Mucosa of descending colon (tissue), 3 donors: ENCODE measurements around the gene KRTDAP. TPM values are rescaled to one million over a fixed set of nuclear protein-coding genes. Genes with fewer than 3 reads are reported as not detected.

Experiments used
- ATAC-seq: fragments of 200-7000 bp; cut with Tn5 transposase; one replicate; pipeline ENCODE4 v1.9.1; 2020; ENCODE audit warnings: mild to moderate bottlenecking, moderate library complexity
- DNase-seq, 3 donors: peaks; one replicate each; pipeline ENCODE4 v3.0.0-alpha.2; 2020
- H3K36me3 ChIP-seq: fragments of 200-600 bp; one replicate; pipeline ENCODE4 v1.8.0; 2021; ENCODE audit warnings: low read depth, mild to moderate bottlenecking
- H3K4me1 ChIP-seq: fragments of 200-600 bp; one replicate; pipeline ENCODE4 v1.8.0; 2021; ENCODE audit warnings: low read depth, mild to moderate bottlenecking
- H3K4me3 ChIP-seq: fragments of 200-600 bp; one replicate; pipeline ENCODE4 v1.8.0; 2021; ENCODE audit warnings: mild to moderate bottlenecking
- H3K9me3 ChIP-seq: fragments of 200-600 bp; one replicate; pipeline ENCODE4 v1.8.0; 2021; ENCODE audit warnings: mild to moderate bottlenecking
- CTCF ChIP-seq: fragments of 200-600 bp; IDR thresholded peaks from one replicate; pipeline ENCODE4 v1.8.0; 2022; ENCODE audit warnings: antibody characterized with exemption, mild to moderate bottlenecking
- intact Hi-C, 2 donors: fragments of 100-400 bp; cut with DNase I in 1 of 2; cut with micrococcal nuclease in 1 of 2; formaldehyde crosslinking; loops; one replicate each; pipeline versions ENCODE4 v1.11.0 to v1.11.1; 2022; cut with DNase I, micrococcal nuclease
- total RNA-seq, 3 donors: library from RNA; stranded (reverse); fragmentation: NEBNext Ultra II Directional in 2 of 3; extraction: Animal tissue kit (Norgen Biotek cat#: 25700) in 2 of 3; gene quantifications; one replicate each; pipeline versions ENCODE4 v1.2.1 to v1.2.4, GENCODE V29; 2021 to 2023
- donor health status: DM: no; HTN: no; CAD: no; lungs with moderate emphysema.
- donor health status: DM: no; HTN: no; CAD: no.
- donor health status: DM: no; HTN: yes; CAD: no.

KRTDAP gene
- total RNA-seq, 3 donors from 2014 or later, result not detected

- Histone ChIP-seq H3K9me3 (no peaks in the 10 kb centered on the region), H3K4me1 (peaks cover 23% of the 10 kb centered on the region), H3K4me3 (no peak overlapping the region), H3K36me3 (no peaks in the 10 kb centered on the region)
- no peak for ATAC-seq
- DNase-seq, result no peak
- intact Hi-C loops, result no loop called here
- TF ChIP-seq CTCF, result no peak
Observed at GRCh38 chr19:35438096-35438495, 52.2 kb downstream of the KRTDAP start.

GRCh38 chr19:35437406-35437951 is 52.8 kb downstream of the KRTDAP start:
- H3K4me1 ChIP-seq, result peaks cover 23% of the 10 kb centered on the region
- intact Hi-C loops, result no loop called here
- no peak overlapping the region for H3K4me3 ChIP-seq
- TF ChIP-seq CTCF, result no peak
- H3K36me3 ChIP-seq, result no peaks in the 10 kb centered on the region
- no peaks in the 10 kb centered on the region for H3K9me3 ChIP-seq
- ATAC-seq, result peak; percentile 74
- peak in 1 of 3 donors; percentile 47 for DNase-seq

Other genes starting within 250 kb of the KRTDAP start
- gene LSR, start 241.5 kb downstream of the KRTDAP start, total RNA-seq, result 100 to 1,000 TPM; 123 to 302 (median 289) TPM
- gene USF2, start 221.5 kb downstream of the KRTDAP start, total RNA-seq, result 100 to 1,000 TPM in 2 of 3 donors, 10 to 100 TPM in 1; 94.5 to 131 (median 116) TPM
- not detected for gene HAMP, start 207.9 kb downstream of the KRTDAP start, total RNA-seq
- gene MAG, start 198.3 kb downstream of the KRTDAP start, total RNA-seq, result under 1 TPM in 1 of 3 donors, not detected in 2; 0.80 TPM
- 1 to 10 TPM; 2.2 to 5.7 (median 4.1) TPM for gene CD22, start 161.3 kb downstream of the KRTDAP start, total RNA-seq
- not detected for gene FFAR1, start 142.6 kb downstream of the KRTDAP start, total RNA-seq
- gene FFAR3, start 132.0 kb downstream of the KRTDAP start, total RNA-seq, result 1 to 10 TPM in 1 of 3 donors, not detected in 2; 1.5 TPM
- under 1 TPM in 1 of 3 donors, not detected in 2; 0.32 TPM for gene GPR42, start 119.4 kb downstream of the KRTDAP start, total RNA-seq
- 1 to 10 TPM in 1 of 3 donors, under 1 TPM in 2; 0.32 to 1.4 (median 0.32) TPM for gene FFAR2, start 42.2 kb downstream of the KRTDAP start, total RNA-seq
- gene DMKN, start 23.2 kb upstream of the KRTDAP start, total RNA-seq, result 10 to 100 TPM in 2 of 3 donors, 1 to 10 TPM in 1; 8.2 to 14.3 (median 10.7) TPM
- gene SBSN, start 37.8 kb upstream of the KRTDAP start, total RNA-seq, result not detected
- not detected for gene GAPDHS, start 43.0 kb upstream of the KRTDAP start, total RNA-seq
- 10 to 100 TPM; 54.4 to 62.8 (median 58.2) TPM for gene TMEM147, start 55.2 kb upstream of the KRTDAP start, total RNA-seq
- not detected for gene ATP4A, start 73.2 kb upstream of the KRTDAP start, total RNA-seq
- gene PMIS2, start 95.7 kb upstream of the KRTDAP start, total RNA-seq, result not detected
- 10 to 100 TPM in 1 of 3 donors, 1 to 10 TPM in 2; 6.4 to 13.2 (median 9.0) TPM for gene HAUS5, start 122.3 kb upstream of the KRTDAP start, total RNA-seq
- gene RBM42, start 138.6 kb upstream of the KRTDAP start, total RNA-seq, result 10 to 100 TPM; 67.4 to 73.3 (median 67.6) TPM
- 1 to 10 TPM in 2 of 3 donors, under 1 TPM in 1; 0.76 to 2.0 (median 1.1) TPM for gene ETV2, start 151.3 kb upstream of the KRTDAP start, total RNA-seq
- 100 to 1,000 TPM; 460 to 939 (median 669) TPM for gene COX6B1, start 157.9 kb upstream of the KRTDAP start, total RNA-seq
- not detected for gene UPK1A, start 176.1 kb upstream of the KRTDAP start, total RNA-seq
- gene ZBTB32, start 214.1 kb upstream of the KRTDAP start, total RNA-seq, result under 1 TPM in 1 of 3 donors, not detected in 2; 0.27 TPM
- gene KMT2B, start 227.5 kb upstream of the KRTDAP start, total RNA-seq, result 10 to 100 TPM; 35.9 to 49.2 (median 37.5) TPM